HTR-8/SVneo (cell line): ENCODE data around the gene NHEJ1.

ENCODE experiments used
- DNase-seq: peaks from one replicate; pipeline ENCODE4 v3.0.0; 2011; ENCODE audit warnings: low spot score, mixed read lengths; ENCODE audit not compliant: insufficient read length
- FAIRE-seq: peaks from 2 replicates; lab custom pipeline; 2011; peaks lifted over from hg19 to GRCh38; lab: Jason Lieb, UNC

The NHEJ1 gene

DNA sequence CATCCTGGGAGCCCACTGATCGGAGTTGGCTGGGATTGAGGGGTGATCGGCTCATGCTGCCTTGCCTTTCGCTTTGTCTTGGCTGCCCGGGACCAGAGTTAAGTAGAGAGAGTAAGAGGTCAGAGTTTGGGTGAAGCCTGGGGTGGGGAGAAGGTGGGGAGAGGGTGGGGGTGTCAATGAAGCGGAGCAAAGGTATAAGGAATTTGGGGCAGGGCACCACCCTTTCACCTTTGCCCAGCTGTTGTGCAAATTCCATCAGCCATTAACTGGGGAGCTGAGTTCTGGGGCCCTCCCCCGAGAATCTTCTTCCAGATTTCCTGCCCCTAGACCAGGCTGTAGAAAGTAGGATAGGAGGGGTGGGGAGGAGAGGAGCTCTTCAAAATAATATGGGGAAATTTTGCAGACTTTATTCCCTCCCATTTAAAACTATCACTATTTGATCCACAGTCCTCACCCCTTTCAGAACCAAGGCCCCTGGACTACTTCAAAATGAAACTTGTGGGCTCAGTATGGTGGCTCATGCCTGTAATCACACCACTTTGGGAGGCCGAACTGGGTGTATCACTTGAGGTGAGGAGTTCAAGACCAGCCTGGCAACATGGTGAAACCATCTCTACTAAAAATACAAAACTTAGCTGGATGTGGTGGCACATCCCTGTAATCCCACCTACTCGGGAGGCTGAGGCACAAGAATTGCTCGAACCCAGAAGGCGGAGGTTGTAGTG lies 9.5 kb upstream of the NHEJ1 start, which contains the start of gene SLC23A3:
Gene SLC23A3, minus strand, starts transcription at position 100 of the 725 bp plus-strand sequence. Its CDS starts 45 bp downstream, at position 55.
- no peak for FAIRE-seq
- DNase-seq, result no peak

- no peak for DNase-seq
- FAIRE-seq, result no peak
Observed at GRCh38 chr2:219168932-219169331, 8.3 kb upstream of the NHEJ1 start.

DNA sequence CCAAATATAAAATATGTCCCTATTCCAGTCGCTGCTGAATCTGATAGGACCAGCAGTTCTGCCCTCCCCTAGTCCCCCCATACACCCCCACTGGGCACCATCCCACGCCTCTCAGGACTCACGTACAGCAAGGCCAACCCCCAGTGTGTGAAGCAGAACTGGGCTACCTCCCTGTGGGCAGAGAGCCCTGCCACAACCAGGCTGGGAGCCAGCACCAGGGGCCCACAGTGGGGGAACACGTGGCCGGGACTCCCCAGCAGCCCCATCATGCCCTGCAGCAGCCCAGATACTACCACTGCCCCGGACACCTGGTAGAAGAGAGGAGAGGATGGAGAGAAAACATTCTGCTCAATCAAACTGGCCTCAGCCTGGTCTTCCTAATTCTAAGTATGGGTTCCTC lies 7.9 kb upstream of the NHEJ1 start:
- FAIRE-seq (no peak), DNase-seq (no peak)

DNA sequence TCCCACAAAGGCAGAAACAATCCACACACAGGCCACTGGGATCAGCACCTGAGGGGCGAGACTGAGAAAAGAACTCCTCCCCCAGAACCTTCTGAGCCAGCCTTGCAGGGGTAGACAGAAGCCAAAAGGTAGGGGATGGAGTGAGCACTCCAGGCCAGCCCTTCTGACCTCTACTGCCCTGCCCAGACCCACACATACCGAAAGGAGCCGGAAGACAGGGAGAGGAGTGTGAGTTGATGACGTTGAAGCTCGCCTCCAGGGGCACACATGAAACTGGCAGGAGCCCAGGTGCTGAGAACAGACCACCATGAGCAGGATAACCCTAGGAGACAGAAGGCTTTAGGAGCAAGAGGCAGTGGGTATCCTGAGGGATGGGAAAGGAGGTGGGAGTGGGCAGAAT lies 7.4 kb upstream of the NHEJ1 start:
- DNase-seq (no peak), FAIRE-seq (no peak)

DNA sequence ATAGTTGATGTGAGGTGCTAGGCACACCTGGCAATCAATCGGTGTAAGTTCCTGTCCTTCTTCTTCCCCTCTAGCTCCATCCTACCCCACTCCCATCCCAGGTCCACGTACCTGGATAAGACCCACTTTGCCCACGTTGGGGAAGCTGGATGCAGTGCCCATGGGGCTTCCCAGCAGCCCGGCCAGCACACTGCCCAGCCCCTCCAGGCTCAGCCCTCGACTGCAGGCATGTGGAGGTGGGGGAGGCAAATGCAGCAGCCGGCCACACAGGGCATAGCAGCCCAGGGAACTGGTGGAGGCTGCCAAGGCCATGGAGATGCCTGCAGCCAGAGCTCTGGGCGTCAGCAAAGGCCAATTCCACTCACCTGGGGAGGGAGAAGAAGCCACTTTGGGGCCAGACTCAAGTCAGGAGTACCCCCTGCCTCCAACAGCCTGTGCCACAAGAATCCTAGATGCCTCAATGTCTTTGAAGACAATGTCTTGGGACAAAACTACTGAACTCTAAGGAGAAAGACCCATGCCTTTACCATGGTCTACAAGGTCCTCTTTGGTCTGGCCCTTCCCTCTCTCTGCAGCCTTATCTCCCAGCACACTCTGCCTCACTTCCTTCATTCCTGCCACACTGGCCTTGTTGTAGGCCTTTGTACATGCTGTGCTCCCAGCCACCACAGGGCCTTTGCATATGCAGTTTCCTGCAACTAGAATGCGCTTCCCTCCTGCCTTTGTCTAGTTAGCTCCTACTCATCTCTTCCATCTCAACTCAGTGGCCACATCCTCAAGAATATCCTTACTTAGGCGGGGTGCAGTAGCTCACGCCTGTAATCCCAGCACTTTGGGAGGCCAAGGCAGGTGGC lies 4.7 kb upstream of the NHEJ1 start:
- no peak for FAIRE-seq

GRCh38 chr2:219163156-219163555 lies 2.5 kb upstream of the NHEJ1 start:
- FAIRE-seq (no peak), DNase-seq (no peak)

More for the DNA sequence above, 4.7 kb upstream of the NHEJ1 start:
- DNase-seq, result no peak

DNA sequence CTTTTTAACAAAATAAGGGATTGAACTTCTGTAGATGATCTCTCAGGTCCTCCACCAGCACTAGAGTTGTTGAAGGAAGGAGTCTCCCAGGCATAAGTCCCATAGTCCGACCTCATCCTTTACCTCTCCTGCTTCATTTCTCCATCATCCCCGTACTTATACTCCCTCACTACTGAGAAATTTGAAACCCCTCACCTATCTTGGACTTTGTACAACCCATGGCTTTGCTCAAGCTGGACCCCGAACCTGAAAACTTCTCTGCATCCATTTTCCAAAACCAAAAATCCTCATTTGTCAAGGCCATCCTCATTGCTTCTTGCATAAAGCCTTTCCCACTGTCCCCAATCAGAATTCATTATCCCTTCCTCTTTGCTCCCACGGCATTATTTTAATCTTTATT lies 482 bp upstream of the NHEJ1 start:
- DNase-seq (no peak), FAIRE-seq (no peak)

GRCh38 chr2:219159771-219160185 lies 837 bp downstream of the NHEJ1 start:
- FAIRE-seq (no peak), DNase-seq (no peak)

GRCh38 chr2:219158586-219158985 lies 2.0 kb downstream of the NHEJ1 start:
- no peak for DNase-seq
- FAIRE-seq, result no peak

GRCh38 chr2:219158025-219158424 lies 2.6 kb downstream of the NHEJ1 start:
- FAIRE-seq, result no peak
- no peak for DNase-seq

GRCh38 chr2:219157396-219157795 lies 3.2 kb downstream of the NHEJ1 start:
- DNase-seq (no peak), FAIRE-seq (no peak)

- peak; percentile 49 for DNase-seq
- FAIRE-seq, result no peak
Observed at GRCh38 chr2:219155054-219155644, 5.5 kb downstream of the NHEJ1 start.

DNA sequence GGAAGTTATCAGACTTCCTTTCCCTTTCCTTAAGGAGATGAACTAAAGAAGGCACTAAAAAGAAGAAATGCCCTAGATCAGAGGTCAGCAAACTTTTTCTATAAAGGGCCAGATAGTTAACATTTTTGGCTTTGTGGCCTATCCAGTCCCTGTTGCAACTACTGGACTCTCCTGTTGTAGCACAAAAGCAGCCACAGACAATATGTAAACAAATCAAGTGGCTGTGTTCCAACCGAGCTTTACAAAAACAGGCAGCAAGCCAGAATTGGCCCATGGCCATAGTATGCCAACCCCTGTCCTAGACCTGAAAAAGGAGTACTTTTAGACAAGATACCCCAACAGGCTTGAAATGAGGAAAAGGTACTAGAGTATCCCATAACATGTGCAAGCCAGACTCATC lies 10.9 kb downstream of the NHEJ1 start:
- DNase-seq, result no peak
- no peak for FAIRE-seq

- peak; percentile 36 for DNase-seq
- no peak for FAIRE-seq
Observed at GRCh38 chr2:219142329-219142728, 18.3 kb downstream of the NHEJ1 start.

- DNase-seq (no peak), FAIRE-seq (no peak)
Observed at GRCh38 chr2:219140722-219141121, 19.9 kb downstream of the NHEJ1 start.

- FAIRE-seq, result no peak
Observed at GRCh38 chr2:219133976-219134375, 26.6 kb downstream of the NHEJ1 start.

GRCh38 chr2:219131744-219132143 lies 28.9 kb downstream of the NHEJ1 start:
- no peak for FAIRE-seq
- DNase-seq, result no peak

More at GRCh38 chr2:219133976-219134375, 26.6 kb downstream of the NHEJ1 start:
- no peak for DNase-seq

GRCh38 chr2:219131327-219131726 lies 29.3 kb downstream of the NHEJ1 start:
- DNase-seq (no peak), FAIRE-seq (no peak)

GRCh38 chr2:219129589-219129988 lies 31.0 kb downstream of the NHEJ1 start:
- FAIRE-seq (no peak), DNase-seq (no peak)

- no peak for FAIRE-seq
- DNase-seq, result no peak
Observed at GRCh38 chr2:219128396-219128795, 32.2 kb downstream of the NHEJ1 start.
